ENCODE results near the gene GFPT2.

Gene GFPT2

DNA sequence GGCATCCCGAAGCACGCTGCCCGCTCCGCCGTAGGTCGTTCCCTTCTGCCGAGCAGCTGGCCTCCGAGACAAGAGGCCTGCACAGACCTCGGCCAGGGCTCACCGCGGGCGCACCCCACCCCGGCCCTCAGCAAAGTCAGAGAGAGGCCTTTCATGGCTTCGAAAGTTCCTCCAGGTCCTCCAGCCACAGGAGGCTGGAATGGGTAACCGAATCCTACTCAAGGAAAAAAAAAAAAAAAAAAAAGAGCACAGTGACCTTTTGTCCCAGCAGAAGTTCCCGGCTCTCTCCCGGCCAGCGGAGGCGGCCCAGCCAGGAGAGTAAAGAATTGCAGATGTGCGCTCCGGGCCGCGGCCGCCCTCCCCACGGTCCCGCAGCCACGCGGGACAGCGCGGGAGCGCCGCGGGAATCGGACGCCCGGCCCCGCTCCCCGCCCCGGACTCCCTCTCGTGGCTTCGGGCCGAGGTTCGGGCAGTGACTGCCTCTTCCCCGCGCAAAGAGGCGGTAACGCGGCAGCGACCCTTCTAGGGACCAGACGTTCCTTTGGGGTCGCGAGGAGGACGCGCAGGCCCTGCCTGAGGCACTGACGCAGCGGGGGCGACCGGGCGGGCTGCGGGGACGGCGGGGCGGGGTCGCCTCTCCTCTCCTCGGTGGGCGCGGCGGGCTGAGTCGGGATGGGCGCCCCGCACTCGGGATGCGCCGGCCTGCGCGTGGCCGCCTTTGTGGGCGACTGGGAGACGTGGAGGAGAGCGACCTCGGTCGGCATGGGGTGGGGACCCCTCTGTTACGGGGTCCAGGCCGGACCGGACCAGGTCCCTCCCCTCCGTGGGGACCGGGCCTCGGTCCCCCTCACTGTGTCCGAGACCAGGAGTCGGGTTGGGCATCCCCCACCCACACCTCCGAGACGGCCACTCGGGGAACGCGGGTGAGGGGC, 754 bp downstream of the GFPT2 start:
- DNase-seq (ENCODE audit: low spot score), result no peak
- FAIRE-seq, result no peak

DNA sequence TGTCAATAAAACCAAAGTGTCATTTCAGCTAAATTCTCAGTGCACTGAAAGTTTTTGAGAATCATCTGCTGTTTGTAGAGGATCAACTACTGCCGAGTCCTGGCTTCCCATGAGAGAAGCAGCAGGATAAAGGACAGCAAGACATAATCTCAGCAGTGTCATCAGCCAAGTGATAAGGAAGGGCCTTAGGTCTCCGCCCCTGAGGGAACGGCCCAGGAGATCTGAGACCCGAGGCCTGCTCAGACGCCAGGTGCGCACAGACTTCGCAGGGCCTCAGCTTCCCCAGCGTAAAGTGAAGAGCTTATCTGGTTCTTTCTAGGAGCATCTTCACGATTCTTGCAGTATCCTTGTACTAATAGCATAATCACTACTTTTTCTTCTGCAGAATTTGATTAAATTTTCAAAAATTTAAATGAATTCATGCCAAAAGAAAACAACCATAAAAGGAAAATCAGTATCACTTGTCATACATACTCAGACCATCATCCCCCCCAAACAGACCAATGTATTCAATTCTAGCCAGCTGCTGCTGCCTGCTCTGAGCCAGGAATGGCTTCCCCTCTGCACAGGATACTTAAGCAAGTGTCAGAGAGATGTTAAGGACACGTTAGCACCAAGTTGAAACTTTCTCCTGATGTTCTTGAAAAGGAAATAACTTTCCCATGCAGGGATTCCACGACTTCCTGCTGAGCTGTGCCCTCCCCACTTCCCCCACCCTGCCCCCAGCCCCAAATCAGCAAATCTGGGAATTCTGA, 2.2 kb downstream of the GFPT2 start:
- DNase-seq (ENCODE audit: low spot score) (no peak), FAIRE-seq (no peak)

DNA sequence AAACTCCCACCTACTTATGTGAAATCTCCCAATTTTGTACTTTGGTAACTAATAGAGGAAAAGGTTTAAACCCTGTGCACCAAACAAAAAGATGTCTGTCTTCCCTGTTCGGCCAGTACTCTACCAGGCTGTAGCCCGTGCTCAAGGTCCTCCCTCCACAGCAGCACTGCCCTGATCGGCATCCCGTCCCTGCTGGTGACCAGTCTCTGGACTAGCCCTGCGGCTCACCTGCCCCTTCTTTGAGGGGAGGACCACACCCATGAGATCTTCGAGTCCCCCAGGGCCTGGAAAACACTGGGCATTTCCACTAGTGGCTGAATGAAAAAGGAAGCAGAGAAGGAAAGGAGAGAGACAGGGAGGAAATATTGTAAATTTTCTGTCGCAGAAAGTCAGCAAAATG, 2.8 kb downstream of the GFPT2 start:
- FAIRE-seq (no peak), DNase-seq (ENCODE audit: low spot score) (no peak)

DNA sequence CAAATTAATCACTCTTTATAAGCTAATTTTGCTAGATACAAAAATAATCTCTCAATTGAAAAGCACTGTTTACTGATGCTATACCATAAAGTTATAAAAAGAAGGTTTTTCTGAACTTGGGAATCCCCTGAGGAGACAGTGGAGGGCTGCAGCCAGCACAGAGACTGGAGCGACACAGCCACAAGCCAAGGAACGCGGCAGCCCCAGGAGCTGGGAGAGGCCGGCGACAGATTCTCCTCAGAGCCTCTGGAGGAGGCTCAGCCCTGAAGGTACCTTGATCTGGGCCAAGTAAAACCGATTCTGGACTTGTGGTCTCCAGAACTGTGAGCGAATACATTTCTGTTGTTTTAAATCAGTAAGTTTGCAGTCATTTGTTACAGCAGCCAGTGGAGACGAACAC, 3.7 kb downstream of the GFPT2 start:
- no peak for DNase-seq (ENCODE audit: low spot score)
- FAIRE-seq, result no peak

DNA sequence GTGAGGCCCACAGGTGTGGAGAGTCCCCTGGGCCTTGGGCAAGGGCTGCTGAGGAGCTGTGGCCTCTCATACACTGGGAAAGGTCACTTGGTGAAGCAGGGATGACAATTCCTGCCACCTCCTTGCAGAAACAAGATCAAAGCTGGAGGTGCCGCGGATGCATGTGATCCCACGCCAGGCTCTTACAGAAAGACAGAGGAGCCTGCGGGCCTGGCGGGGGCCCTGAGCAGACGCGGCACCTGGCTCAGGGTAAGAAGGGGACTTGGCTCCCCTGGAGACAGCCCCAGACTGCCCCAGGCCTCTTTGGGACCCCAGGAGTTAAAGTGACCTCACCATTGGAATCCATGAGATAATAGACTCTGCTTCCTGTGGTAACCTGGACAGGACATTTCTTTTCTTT, 4.8 kb downstream of the GFPT2 start:
- DNase-seq (ENCODE audit: low spot score), result no peak
- FAIRE-seq, result no peak

DNA sequence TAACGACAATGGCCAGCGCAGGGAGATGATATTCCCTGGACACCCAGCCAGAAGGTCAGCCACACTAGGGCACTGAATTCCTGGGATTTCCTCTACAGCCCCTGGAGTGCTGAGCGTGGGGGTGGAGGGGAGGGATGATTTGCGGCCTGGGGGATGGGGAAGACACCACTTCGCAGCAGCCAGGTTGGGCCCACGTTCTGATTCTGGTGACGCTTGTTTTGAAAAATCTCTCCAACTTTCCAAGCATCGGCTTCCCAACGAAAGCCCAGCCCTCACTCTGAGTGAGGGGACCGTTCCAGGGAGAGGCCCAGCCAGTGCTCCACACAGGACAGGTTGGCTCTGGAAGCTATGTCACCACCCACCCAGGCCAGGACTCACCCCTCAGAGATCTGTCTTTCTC, 5.4 kb downstream of the GFPT2 start:
- FAIRE-seq (no peak), DNase-seq (ENCODE audit: low spot score) (no peak)

DNA sequence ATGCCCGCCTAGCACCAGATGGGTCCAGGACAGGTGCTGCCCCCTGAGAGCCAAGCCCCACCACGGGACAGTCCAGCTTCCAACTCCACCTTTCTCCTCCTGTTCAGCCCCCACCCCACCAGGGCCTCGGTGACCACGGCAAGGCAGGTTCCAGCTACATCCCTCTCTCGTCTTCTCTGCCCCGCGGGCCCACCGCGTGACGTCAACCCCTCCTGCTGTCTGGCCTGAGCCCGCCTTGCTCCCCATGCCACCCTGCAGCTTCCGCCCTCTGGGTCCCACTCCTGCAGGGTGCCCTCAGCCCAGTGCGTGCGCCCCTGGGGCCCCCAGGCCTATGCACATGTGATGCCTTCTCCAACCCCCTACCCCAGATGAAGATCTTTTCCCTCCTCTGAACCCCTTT, 6.8 kb downstream of the GFPT2 start:
- DNase-seq (ENCODE audit: low spot score) (no peak), FAIRE-seq (no peak)

DNA sequence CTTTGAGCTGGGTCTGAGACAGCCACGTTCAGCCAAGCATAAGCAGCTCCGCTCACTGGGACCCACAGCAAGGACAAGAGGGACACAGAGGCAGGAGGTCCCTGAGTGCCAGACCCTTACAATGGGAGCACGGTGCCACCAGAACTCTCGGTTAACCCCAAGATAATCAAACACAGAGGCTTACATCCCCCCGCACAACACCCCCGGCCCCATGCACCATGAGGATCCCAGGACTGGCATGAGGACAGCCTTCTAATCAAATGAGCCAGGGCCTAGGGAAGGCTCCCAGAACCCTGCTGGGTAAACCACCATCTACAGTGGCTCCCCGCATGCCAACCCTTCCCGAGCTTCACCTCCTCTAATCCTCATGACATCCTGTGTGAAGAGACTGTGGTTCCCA, 7.4 kb downstream of the GFPT2 start:
- FAIRE-seq (no peak), DNase-seq (ENCODE audit: low spot score) (no peak)

DNA sequence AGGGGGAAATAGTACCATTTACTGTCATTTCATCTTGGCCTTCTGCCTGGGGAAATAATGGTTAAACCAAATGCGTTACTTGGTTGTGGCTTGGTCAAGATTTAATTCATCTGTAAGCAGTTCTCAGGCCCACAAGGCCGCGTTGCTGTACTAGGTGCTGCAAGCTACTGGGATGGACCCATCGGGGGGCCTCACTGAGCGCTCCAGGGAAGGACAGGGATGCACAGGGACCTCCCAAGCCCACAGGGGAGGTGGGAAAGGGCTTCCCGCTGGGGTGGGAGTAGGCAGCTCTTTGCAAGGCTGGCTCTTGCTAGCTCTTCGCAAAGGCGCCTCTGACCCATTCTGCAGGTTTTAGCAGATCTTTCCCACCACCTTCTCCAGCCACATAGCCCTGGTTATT, 8.0 kb downstream of the GFPT2 start:
- FAIRE-seq (no peak), DNase-seq (ENCODE audit: low spot score) (no peak)

DNA sequence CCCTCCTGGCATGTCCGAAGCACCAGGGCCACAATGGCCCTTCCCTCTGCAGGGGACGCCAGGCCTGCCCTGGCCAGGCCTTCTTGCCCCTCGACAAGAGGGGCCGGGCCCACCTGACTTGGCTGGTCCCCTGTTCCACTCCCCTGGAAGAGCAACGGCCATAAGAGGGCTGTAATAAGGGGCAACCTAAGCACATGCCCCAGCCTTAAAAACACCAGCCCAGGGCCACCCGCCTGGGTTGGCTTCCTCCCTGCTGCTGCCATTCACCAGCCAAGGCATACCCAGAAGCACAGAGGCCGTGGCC, 8.5 kb downstream of the GFPT2 start:
- DNase-seq (ENCODE audit: low spot score), result no peak
- no peak for FAIRE-seq

DNA sequence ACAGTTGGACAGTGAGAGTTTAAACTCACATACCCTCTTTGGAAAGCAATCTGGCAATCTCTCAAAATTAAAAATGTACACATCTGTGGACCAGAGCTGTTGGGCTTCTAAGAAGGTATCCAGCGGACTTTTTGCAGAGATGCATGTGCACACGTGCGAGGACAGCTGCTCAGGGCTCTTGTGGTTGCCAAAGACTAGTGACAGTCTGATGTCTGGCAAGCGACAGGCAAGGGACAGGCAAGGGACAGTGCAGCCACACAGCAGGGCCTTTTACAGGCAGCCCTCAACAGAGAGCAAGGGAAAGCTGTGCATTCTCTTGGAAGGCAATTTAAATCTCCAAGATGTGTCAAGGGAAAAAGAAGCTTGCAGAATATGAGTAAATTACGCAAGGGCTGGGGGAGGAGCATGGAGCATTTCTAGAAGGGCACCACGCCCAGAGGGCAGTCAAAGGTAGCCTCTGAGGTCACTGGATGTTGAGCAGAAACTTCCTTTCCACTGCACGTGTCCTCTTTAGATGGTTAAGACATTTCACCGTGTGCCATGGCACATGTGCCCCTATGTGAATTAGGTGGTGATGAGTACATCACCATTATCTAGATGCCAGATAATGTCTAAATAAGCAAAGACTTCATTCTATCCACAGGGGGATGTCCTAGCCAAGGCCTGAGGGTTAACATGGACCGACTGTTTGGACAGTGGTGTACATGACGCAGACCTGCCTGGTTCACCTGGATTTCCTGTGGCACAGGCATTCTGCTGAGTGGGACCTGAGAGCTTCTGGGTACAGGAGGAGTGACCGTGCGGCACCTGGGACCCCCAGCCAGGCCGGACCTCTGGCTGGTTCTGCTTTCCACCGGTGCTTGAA, 9.1 kb downstream of the GFPT2 start:
- DNase-seq (ENCODE audit: low spot score) (no peak), FAIRE-seq (no peak)

DNA sequence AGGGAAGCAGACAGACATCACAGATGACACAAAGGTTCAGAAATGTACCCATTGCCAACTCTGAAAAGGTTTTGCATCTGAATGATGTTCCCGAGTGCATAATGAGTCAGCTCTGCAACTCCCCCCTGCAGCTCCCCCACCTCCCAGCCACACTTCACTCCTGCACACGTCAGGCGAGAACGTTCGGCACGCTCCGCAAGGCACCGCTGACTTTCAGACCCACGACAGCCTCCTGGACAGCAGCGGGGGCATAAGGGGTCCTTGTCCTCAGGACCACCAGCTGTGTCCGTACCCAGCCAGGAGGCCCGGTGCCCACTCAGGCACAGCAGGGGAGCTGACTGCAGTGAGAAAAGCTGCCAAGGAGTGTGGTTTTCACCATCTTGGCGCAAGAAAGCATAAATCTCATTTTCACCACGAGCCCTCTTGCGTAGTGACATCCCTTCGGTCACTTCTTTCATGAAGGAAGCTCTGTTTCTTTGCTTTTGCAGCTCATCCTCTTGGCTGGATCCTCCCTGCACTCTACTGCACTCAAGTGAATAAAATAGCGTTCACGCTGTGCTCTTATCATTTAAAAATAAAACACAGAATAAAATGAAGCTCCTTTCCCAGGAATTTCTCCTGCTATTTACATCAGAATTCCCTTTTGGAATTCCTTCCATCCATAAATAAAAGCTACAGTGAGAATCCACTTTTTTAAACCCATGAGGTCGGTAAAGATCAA, 9.9 kb downstream of the GFPT2 start:
- FAIRE-seq (no peak), DNase-seq (ENCODE audit: low spot score) (peak; percentile 62)

DNA sequence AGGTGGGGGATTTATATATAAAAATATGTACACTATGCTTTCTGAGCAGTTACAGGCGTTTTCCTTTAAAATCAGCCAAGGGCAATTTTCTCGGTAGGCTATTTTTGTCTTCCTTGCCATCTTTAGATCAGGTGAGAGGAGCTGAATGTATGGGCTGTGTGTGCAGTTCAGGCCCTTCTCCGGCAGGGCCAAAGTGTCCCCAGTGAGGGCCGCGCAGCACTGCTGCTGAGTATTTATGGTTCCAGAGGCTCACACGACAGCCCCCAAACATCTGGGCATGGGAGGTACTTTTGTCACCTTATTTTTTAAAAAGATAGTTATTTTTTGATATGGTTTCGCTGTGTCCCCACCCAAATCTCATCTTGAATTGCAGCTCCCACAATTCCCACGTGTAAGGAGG, 11.5 kb downstream of the GFPT2 start:
- DNase-seq (ENCODE audit: low spot score) (no peak), FAIRE-seq (no peak)

DNA sequence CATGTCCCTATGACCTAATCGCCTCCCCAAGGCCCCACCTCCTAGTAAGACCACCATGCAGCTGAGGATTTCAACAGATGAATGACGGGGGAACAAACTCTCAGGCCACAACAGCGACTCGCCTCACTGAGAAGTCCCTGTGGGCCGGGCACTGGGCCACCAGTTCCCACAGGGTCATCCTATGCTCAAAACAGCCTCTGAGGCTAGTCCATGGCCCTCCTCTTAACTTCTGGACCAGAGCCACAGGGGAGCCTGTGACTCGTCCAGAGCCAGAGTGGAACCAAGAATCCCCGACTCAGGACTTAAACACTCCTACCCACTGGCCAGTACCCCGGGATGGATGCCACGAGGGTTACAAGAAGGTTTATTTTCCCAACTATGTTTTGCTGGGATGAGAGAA, 12.3 kb downstream of the GFPT2 start:
- no peak for DNase-seq (ENCODE audit: low spot score)
- no peak for FAIRE-seq

DNA sequence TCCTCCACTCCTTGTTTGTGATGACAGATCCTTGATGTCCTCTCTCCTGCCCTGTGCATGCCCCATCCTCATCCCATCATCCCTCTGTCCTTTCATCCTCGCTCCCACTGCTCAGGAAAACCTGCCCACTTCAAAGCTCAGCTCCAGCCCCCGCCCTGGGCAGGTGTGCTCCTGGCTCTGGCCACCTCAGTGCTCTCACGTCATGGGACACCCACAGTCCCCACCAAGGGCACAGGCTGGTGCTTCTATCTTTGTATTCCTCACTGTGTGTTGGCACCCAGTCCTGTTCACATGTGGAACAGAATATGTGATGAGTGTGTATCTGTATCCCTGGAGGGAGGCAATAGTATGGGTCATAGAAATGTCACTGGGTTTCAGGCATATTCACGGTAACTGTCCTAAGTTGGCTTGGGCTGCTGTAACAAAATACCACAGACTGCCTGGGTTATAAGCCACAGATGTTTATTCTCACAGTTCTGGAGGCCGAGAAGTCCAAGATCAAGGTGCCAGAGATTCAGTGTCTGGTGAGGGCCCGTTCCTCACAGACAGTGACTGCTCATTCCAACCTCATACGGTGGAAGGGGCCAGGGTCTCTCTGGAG, 13.5 kb downstream of the GFPT2 start:
- no peak for DNase-seq (ENCODE audit: low spot score)
- FAIRE-seq, result no peak

DNA sequence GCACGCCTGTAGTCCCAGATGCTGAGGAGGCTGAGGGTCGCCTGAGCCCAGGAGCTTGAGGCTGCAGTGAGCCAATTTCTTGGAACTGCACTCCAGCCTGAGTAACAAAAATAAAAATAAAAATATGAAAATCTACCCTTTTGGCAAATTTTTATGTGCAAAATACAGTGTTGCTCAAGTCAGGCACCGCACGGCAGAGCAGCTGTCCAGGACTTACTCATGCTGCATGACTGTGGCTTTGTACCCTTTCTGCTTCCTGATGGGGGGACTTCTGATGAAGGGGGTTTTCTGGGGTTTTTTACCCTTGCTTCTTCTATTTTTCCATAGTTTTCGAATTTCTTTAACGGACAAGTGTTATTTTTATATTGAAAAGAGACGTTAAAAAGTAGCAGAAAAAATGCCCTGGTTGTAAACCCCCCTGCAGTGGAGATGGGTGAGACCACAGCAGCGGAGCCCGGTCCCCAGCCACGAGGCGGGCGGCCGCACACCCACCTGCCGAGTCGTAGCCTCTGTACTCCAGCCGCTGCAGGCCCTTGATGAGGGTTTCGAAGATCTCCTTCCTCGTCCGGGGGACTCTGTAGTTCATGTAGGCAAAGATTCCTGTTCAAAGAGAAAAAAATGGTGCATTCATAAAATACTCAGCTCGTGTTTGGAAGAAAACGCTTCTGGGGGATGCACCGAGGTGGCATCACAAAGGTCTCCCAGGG, 15.0 kb downstream of the GFPT2 start:
- no peak for DNase-seq (ENCODE audit: low spot score)

DNA sequence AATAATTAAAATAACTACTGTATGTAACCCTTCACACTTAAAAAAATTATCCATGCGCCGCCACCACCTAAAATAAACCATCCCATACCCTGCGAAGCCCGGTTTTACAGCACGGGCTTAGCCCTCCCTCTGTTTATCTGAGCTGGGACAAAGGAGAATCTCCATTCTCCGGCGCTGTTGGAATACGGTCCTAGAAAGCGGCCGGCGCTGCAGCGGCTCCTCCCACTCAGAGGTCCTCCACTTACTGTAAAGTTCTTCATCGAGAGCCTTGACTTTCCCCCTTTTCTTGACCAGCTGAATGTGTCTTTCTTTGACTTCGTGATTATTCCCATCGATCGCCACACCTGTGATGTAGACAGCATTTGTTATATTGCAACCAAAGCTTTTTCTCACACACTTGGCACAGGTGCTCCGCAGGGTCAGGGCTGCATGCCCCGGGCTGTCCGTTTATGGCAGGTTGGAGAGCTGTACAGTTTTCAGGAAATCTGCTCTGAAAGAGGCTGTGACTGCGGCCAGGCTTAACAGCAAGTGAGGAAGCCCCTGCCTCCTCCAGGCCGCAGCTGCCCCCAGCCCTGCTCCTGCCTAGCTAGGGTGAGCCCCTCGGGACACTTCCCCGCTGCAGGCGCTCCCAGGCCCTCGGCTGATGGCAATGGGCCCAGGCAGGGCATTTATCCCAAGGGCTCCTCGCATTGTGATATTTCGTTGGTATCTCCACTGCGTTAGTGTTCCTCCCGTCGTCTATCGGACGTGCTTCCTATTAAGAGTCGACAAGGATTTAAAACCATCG, 16.7 kb downstream of the GFPT2 start:
- DNase-seq (ENCODE audit: low spot score) (no peak), FAIRE-seq (no peak)

More for the DNA sequence above, 15.0 kb downstream of the GFPT2 start:
- no peak for FAIRE-seq

DNA sequence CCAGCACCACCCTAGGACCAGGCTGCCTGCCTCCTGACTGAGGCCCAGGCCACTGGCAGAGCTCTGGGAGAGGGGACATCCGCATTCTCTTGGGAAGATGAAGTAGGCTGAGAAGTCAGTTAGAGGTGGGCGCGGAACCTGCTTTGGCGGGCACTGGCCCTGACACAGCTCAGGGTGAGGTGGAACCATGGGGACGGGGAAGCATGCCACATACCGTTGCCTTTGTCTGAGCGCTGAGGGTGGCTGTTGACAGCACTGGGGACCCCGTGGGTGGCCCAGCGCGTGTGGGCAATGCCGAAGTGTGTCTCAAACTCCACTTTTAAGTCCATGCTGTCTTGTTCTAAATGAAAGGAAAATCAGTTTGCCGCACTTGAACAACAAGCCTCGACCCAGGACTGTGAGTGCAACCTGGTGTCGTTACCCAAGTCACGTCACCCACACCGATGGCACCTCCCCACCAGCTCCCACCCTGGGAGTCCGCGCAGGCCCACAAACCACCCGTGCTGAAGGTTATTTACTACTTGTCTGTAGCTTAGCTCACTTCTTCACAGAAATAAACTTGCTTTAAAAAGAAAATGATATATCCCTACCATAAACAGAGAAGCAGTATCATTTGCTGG, 17.4 kb downstream of the GFPT2 start:
- FAIRE-seq (no peak), DNase-seq (ENCODE audit: low spot score) (no peak)
